ENCODE results near the gene PTK7. TPM values are rescaled to one million over a fixed set of nuclear protein-coding genes. Genes with fewer than 3 reads are reported as not detected.

PTK7 gene
- total and polyA plus RNA-seq, 2 donors (not counting 1 experiment from before 2014, with no cell fraction given) = not detected

DNA sequence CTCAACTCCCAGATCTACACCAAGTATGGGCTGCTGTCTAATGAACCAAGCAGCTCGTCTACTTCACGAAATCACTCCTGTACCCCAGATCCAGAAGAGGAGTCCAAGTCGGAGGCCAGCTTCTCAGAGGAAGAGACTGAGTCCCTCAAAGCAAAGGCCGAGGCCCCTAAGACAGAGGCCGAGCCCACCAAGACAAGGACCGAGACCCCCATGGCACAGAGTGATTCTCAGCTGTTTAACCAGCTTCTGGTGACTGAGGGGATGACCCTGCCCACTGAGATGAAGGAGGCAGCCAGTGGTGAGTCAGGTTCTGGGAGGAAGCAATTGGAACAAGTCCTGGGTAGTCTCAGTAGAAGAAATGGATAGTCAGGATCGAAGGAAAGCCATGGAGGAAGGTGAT lies 111.7 kb downstream of the PTK7 start:
- Histone ChIP-seq H3K27me3 (replicated peaks in 1 of 4; ENCODE audit: control extremely low read depth in 1 of 4, control insufficient read depth in 3 of 4, insufficient read depth in 4 of 4, low read length in 3 of 4) (no peaks in the 10 kb centered on the region), H4K20me1 (ENCODE audit: control insufficient read depth, insufficient read depth, low read length, poor library complexity, severe bottlenecking) (no peaks in the 10 kb centered on the region), H3K27ac (ENCODE audit: low read length in 2 of 2) (no peak overlapping the region), H3K4me2 (replicated peaks; ENCODE audit: low read depth, low read length, poor library complexity, severe bottlenecking) (no peak overlapping the region), H3K9me3 (ENCODE audit: control extremely low read depth in 1 of 3, control insufficient read depth in 2 of 3, insufficient read depth in 1 of 3, low read length in 2 of 3) (no peaks in the 10 kb centered on the region), H3K4me3 (ENCODE audit: control extremely low read depth in 1 of 5, extremely low read depth in 1 of 5, insufficient read depth in 1 of 5, low read depth in 2 of 5, low read length in 4 of 5) (no peak overlapping the region), H3K4me1 (ENCODE audit: control insufficient read depth in 2 of 2, insufficient read depth in 2 of 2, low read length in 2 of 2) (peaks cover 8% of the 10 kb centered on the region in 2 donors), H2AFZ (ENCODE audit: insufficient read depth, low read depth, low read length, poor library complexity, severe bottlenecking) (no peak overlapping the region), H3K9ac (ENCODE audit: low read length) (no peak overlapping the region), H3K79me2 (ENCODE audit: control insufficient read depth, insufficient read depth, low read length) (peaks cover 57% of the 10 kb centered on the region), H3K36me3 (replicated peaks in 1 of 2; ENCODE audit: control extremely low read depth in 1 of 2, control insufficient read depth in 1 of 2, extremely low read depth in 1 of 2, insufficient read depth in 2 of 2, low read length in 1 of 2) (peaks cover 6 to 54% of the 10 kb centered on the region in 2 experiments)
- H3K27me3 Mint-ChIP-seq = no peaks in the 10 kb centered on the region
- ATAC-seq (ENCODE audit: low read depth) = no peak
- no peak overlapping the region for H3K4me3 Mint-ChIP-seq
- H3K27ac Mint-ChIP-seq = no peak overlapping the region
- WGBS (ENCODE audit: insufficient coverage) = 98% methylated on average over 6 of the region's 7 CpGs
- intact Hi-C loops (cut with micrococcal nuclease) = no loop called here
- no peak for TF ChIP-seq EZH2 (IDR thresholded peaks at IDR 0.05; ENCODE audit: borderline replicate concordance, insufficient read depth, low read depth, low read length, poor library complexity, severe bottlenecking)
- TF ChIP-seq, protein P1, sequence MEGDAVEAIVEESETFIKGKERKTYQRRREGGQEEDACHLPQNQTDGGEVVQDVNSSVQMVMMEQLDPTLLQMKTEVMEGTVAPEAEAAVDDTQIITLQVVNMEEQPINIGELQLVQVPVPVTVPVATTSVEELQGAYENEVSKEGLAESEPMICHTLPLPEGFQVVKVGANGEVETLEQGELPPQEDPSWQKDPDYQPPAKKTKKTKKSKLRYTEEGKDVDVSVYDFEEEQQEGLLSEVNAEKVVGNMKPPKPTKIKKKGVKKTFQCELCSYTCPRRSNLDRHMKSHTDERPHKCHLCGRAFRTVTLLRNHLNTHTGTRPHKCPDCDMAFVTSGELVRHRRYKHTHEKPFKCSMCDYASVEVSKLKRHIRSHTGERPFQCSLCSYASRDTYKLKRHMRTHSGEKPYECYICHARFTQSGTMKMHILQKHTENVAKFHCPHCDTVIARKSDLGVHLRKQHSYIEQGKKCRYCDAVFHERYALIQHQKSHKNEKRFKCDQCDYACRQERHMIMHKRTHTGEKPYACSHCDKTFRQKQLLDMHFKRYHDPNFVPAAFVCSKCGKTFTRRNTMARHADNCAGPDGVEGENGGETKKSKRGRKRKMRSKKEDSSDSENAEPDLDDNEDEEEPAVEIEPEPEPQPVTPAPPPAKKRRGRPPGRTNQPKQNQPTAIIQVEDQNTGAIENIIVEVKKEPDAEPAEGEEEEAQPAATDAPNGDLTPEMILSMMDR (IDR thresholded peaks at IDR 0.05) = no peak
- no peak for DNase-seq
- H3K9me3 Mint-ChIP-seq (ENCODE audit: insufficient read depth) = no peaks in the 10 kb centered on the region
- CTCF ChIA-PET = no interaction called here
- POLR2A ChIA-PET = no interaction called here
- peaks cover 23% of the 10 kb centered on the region for H3K4me1 Mint-ChIP-seq

DNA sequence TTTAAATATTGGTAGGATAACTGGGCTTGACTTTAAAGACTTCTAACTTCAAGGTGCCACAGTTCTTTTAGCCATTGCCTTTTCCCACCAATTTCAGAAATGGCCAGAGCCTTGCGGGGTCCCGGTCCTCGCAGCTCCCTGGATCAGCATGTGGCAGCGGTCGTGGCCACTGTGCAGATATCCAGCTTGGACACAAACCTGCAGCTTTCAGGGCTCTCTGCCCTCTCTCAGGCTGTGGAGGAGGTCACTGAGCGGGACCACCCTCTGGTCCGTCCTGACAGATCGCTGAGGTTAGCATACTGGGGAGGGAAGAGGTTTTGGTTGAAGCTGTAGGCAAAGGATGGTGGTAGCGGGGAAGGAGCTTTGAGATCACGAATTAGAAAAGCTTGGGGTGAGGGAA lies 112.3 kb downstream of the PTK7 start:
- H3K4me1 Mint-ChIP-seq = peaks cover 17% of the 10 kb centered on the region
- ChIA-PET CTCF (no interaction called here), POLR2A (no interaction called here)
- intact Hi-C loops (cut with micrococcal nuclease) = no loop called here
- no peaks in the 10 kb centered on the region for H3K9me3 Mint-ChIP-seq (ENCODE audit: insufficient read depth)
- DNase-seq (no peak), ATAC-seq (ENCODE audit: low read depth) (no peak)
- no peak overlapping the region for H3K27ac ChIP-seq (ENCODE audit: low read length in 2 of 2)
- H3K9ac ChIP-seq (ENCODE audit: low read length) = no peak overlapping the region
- 97% methylated on average over 9 of the region's 10 CpGs for WGBS (ENCODE audit: insufficient coverage)
- H3K9me3 ChIP-seq (ENCODE audit: control extremely low read depth in 1 of 3, control insufficient read depth in 2 of 3, insufficient read depth in 1 of 3, low read length in 2 of 3) = no peaks in the 10 kb centered on the region
- no peaks in the 10 kb centered on the region for H3K27me3 ChIP-seq (replicated peaks in 1 of 4; ENCODE audit: control extremely low read depth in 1 of 4, control insufficient read depth in 3 of 4, insufficient read depth in 4 of 4, low read length in 3 of 4)
- peaks cover 6 to 60% of the 10 kb centered on the region in 2 experiments for H3K36me3 ChIP-seq (replicated peaks in 1 of 2; ENCODE audit: control extremely low read depth in 1 of 2, control insufficient read depth in 1 of 2, extremely low read depth in 1 of 2, insufficient read depth in 2 of 2, low read length in 1 of 2)
- H3K27me3 Mint-ChIP-seq = no peaks in the 10 kb centered on the region
- peaks cover 1 to 2% of the 10 kb centered on the region in 2 donors for H3K4me1 ChIP-seq (ENCODE audit: control insufficient read depth in 2 of 2, insufficient read depth in 2 of 2, low read length in 2 of 2)
- no peaks in the 10 kb centered on the region for H4K20me1 ChIP-seq (ENCODE audit: control insufficient read depth, insufficient read depth, low read length, poor library complexity, severe bottlenecking)
- no peak overlapping the region for H2AFZ ChIP-seq (ENCODE audit: insufficient read depth, low read depth, low read length, poor library complexity, severe bottlenecking)
- no peak overlapping the region for H3K4me3 Mint-ChIP-seq
- H3K79me2 ChIP-seq (ENCODE audit: control insufficient read depth, insufficient read depth, low read length) = peaks cover 55% of the 10 kb centered on the region
- H3K4me2 ChIP-seq (replicated peaks; ENCODE audit: low read depth, low read length, poor library complexity, severe bottlenecking) = no peak overlapping the region
- no peak overlapping the region for H3K27ac Mint-ChIP-seq
- no peak overlapping the region for H3K4me3 ChIP-seq (ENCODE audit: control extremely low read depth in 1 of 5, extremely low read depth in 1 of 5, insufficient read depth in 1 of 5, low read depth in 2 of 5, low read length in 4 of 5)
- TF ChIP-seq, protein P1 (IDR thresholded peaks at IDR 0.05) = no peak
- TF ChIP-seq EZH2 (IDR thresholded peaks at IDR 0.05; ENCODE audit: borderline replicate concordance, insufficient read depth, low read depth, low read length, poor library complexity, severe bottlenecking) = no peak
